ENCODE measurements around the gene OSBPL9. TPM values are rescaled to one million over a fixed set of nuclear protein-coding genes. Genes with fewer than 3 reads are reported as not detected.
A peak's percentile ranks its signal among the peaks of the same experiment; 100 is the strongest.

The OSBPL9 gene
- total and polyA plus RNA-seq, 2 experiments from 2014 or later, result 82.7 to 102 TPM

DNA sequence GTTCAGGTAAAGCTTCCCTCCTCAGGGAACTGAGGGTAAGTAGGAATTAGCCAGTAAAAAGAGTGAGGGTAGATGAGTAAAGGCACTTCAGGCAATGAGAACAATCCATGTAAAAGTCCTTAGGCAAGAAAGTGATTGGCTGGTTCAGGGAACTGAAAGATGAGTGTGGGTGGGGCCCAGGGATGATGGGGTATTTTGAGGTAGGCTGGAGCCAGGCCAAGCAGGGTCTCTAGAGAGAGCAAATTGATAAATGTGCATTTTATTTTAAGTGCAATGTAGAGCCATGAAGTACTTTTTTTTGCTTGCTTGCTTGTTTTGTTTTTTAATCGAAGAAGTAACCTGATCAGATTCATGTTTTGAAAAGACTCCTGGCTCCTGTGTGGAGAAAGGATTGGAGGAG is 26.5 kb downstream of the OSBPL9 start:
- Histone ChIP-seq H3K4me2 (no peak overlapping the region), H3K27ac (ENCODE audit: low read depth) (no peak overlapping the region), H3K4me1 (ENCODE audit: insufficient read depth) (peaks cover 22% of the 10 kb centered on the region; the same call in 1 of the 2 replicates), H3F3A (replicated peaks; ENCODE audit: low read depth) (no peaks in the 10 kb centered on the region), H3K27me3 (ENCODE audit: insufficient read depth) (no peaks in the 10 kb centered on the region), H2AFZ (no peak overlapping the region), H3K79me2 (replicated peaks; ENCODE audit: insufficient read depth) (peaks cover 25% of the 10 kb centered on the region), H3K36me3 (ENCODE audit: insufficient read depth) (no peaks in the 10 kb centered on the region), H3K9me2 (ENCODE audit: insufficient read depth) (no peaks in the 10 kb centered on the region), H3K4me3 (no peak overlapping the region), H4K20me1 (replicated peaks; ENCODE audit: insufficient read depth) (no peaks in the 10 kb centered on the region)
- H3K4me3 Mint-ChIP-seq, result no peak overlapping the region
- peaks cover 2% of the 10 kb centered on the region for H3K27me3 Mint-ChIP-seq (ENCODE audit: insufficient read depth, low read depth, poor library complexity)
- no peaks in the 10 kb centered on the region for H3K36me3 Mint-ChIP-seq (ENCODE audit: low read depth)
- TF ChIP-seq, protein P1, sequence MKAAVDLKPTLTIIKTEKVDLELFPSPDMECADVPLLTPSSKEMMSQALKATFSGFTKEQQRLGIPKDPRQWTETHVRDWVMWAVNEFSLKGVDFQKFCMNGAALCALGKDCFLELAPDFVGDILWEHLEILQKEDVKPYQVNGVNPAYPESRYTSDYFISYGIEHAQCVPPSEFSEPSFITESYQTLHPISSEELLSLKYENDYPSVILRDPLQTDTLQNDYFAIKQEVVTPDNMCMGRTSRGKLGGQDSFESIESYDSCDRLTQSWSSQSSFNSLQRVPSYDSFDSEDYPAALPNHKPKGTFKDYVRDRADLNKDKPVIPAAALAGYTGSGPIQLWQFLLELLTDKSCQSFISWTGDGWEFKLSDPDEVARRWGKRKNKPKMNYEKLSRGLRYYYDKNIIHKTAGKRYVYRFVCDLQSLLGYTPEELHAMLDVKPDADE (IDR thresholded peaks at IDR 0.05), result no peak
- TF ChIP-seq, protein P2, sequence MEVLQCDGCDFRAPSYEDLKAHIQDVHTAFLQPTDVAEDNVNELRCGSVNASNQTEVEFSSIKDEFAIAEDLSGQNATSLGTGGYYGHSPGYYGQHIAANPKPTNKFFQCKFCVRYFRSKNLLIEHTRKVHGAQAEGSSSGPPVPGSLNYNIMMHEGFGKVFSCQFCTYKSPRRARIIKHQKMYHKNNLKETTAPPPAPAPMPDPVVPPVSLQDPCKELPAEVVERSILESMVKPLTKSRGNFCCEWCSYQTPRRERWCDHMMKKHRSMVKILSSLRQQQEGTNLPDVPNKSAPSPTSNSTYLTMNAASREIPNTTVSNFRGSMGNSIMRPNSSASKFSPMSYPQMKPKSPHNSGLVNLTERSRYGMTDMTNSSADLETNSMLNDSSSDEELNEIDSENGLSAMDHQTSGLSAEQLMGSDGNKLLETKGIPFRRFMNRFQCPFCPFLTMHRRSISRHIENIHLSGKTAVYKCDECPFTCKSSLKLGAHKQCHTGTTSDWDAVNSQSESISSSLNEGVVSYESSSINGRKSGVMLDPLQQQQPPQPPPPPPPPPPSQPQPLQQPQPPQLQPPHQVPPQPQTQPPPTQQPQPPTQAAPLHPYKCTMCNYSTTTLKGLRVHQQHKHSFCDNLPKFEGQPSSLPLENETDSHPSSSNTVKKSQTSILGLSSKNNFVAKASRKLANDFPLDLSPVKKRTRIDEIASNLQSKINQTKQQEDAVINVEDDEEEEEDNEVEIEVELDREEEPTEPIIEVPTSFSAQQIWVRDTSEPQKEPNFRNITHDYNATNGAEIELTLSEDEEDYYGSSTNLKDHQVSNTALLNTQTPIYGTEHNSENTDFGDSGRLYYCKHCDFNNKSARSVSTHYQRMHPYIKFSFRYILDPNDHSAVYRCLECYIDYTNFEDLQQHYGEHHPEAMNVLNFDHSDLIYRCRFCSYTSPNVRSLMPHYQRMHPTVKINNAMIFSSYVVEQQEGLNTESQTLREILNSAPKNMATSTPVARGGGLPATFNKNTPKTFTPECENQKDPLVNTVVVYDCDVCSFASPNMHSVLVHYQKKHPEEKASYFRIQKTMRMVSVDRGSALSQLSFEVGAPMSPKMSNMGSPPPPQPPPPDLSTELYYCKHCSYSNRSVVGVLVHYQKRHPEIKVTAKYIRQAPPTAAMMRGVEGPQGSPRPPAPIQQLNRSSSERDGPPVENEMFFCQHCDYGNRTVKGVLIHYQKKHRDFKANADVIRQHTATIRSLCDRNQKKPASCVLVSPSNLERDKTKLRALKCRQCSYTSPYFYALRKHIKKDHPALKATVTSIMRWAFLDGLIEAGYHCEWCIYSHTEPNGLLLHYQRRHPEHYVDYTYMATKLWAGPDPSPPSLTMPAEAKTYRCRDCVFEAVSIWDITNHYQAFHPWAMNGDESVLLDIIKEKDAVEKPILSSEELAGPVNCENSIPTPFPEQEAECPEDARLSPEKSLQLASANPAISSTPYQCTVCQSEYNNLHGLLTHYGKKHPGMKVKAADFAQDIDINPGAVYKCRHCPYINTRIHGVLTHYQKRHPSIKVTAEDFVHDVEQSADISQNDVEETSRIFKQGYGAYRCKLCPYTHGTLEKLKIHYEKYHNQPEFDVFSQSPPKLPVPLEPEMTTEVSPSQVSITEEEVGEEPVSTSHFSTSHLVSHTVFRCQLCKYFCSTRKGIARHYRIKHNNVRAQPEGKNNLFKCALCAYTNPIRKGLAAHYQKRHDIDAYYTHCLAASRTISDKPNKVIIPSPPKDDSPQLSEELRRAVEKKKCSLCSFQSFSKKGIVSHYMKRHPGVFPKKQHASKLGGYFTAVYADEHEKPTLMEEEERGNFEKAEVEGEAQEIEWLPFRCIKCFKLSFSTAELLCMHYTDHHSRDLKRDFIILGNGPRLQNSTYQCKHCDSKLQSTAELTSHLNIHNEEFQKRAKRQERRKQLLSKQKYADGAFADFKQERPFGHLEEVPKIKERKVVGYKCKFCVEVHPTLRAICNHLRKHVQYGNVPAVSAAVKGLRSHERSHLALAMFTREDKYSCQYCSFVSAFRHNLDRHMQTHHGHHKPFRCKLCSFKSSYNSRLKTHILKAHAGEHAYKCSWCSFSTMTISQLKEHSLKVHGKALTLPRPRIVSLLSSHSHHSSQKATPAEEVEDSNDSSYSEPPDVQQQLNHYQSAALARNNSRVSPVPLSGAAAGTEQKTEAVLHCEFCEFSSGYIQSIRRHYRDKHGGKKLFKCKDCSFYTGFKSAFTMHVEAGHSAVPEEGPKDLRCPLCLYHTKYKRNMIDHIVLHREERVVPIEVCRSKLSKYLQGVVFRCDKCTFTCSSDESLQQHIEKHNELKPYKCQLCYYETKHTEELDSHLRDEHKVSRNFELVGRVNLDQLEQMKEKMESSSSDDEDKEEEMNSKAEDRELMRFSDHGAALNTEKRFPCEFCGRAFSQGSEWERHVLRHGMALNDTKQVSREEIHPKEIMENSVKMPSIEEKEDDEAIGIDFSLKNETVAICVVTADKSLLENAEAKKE (CRISPR knock-in tag; IDR thresholded peaks at IDR 0.05), result no peak
- H3K27ac Mint-ChIP-seq, result no peak overlapping the region
- DNase-seq (ENCODE audit: low spot score) (no peak), ATAC-seq (peak; percentile 46)
- peaks cover 8% of the 10 kb centered on the region for H3K4me1 Mint-ChIP-seq
- H3K9me3 Mint-ChIP-seq, result no peaks in the 10 kb centered on the region

DNA sequence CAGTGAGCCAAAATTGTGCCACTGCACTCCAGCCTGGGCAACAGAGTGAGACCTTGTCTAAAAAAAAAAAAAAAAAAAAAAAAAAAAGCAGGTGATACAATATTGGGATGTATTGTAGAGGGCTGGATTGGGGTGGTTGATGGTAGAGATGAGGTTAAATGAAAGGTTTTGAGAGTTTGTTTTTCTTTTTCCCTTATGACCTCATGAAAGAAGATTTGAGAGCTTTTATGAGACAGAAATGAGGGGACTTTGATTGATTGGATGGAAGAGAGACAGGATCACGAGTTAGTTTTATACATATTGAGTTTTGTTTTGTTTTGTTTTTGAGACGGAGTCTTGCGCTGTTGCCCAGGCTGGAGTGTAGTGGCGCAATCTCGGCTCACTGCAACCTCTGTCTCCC is 27.1 kb downstream of the OSBPL9 start:
- Mint-ChIP-seq H3K36me3 (ENCODE audit: low read depth) (no peaks in the 10 kb centered on the region), H3K9me3 (no peaks in the 10 kb centered on the region), H3K4me3 (no peak overlapping the region), H3K4me1 (peaks cover 9% of the 10 kb centered on the region), H3K27ac (no peak overlapping the region), H3K27me3 (ENCODE audit: insufficient read depth, low read depth, poor library complexity) (peaks cover 2% of the 10 kb centered on the region)
- H3K4me1 ChIP-seq (ENCODE audit: insufficient read depth), result peaks cover 25% of the 10 kb centered on the region; the same call in 1 of the 2 replicates
- H3K36me3 ChIP-seq (ENCODE audit: insufficient read depth), result no peaks in the 10 kb centered on the region
- H3K9me2 ChIP-seq (ENCODE audit: insufficient read depth), result no peaks in the 10 kb centered on the region
- peaks cover 25% of the 10 kb centered on the region for H3K79me2 ChIP-seq (replicated peaks; ENCODE audit: insufficient read depth)
- H3K4me2 ChIP-seq, result no peak overlapping the region
- H3K4me3 ChIP-seq, result no peak overlapping the region
- no peak for DNase-seq (ENCODE audit: low spot score)
- no peak overlapping the region for H3K27ac ChIP-seq (ENCODE audit: low read depth)
- no peaks in the 10 kb centered on the region for H3F3A ChIP-seq (replicated peaks; ENCODE audit: low read depth)
- no peaks in the 10 kb centered on the region for H4K20me1 ChIP-seq (replicated peaks; ENCODE audit: insufficient read depth)
- no peak overlapping the region for H2AFZ ChIP-seq
- no peaks in the 10 kb centered on the region for H3K27me3 ChIP-seq (ENCODE audit: insufficient read depth)
- no peak for ATAC-seq
- TF ChIP-seq, protein P3, sequence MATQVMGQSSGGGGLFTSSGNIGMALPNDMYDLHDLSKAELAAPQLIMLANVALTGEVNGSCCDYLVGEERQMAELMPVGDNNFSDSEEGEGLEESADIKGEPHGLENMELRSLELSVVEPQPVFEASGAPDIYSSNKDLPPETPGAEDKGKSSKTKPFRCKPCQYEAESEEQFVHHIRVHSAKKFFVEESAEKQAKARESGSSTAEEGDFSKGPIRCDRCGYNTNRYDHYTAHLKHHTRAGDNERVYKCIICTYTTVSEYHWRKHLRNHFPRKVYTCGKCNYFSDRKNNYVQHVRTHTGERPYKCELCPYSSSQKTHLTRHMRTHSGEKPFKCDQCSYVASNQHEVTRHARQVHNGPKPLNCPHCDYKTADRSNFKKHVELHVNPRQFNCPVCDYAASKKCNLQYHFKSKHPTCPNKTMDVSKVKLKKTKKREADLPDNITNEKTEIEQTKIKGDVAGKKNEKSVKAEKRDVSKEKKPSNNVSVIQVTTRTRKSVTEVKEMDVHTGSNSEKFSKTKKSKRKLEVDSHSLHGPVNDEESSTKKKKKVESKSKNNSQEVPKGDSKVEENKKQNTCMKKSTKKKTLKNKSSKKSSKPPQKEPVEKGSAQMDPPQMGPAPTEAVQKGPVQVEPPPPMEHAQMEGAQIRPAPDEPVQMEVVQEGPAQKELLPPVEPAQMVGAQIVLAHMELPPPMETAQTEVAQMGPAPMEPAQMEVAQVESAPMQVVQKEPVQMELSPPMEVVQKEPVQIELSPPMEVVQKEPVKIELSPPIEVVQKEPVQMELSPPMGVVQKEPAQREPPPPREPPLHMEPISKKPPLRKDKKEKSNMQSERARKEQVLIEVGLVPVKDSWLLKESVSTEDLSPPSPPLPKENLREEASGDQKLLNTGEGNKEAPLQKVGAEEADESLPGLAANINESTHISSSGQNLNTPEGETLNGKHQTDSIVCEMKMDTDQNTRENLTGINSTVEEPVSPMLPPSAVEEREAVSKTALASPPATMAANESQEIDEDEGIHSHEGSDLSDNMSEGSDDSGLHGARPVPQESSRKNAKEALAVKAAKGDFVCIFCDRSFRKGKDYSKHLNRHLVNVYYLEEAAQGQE (IDR thresholded peaks at IDR 0.05; ENCODE audit: unreplicated experiment), result no peak
